ENCODE results near the gene SYCN. TPM values are rescaled to one million over a fixed set of nuclear protein-coding genes. Genes with fewer than 3 reads are reported as not detected.
A peak's percentile ranks its signal among the peaks of the same experiment; 100 is the strongest.

The SYCN gene
- total and polyA plus RNA-seq, 9 donors, result 1.2 to 2.4 TPM; not detected in 7

- no peaks in the 10 kb centered on the region for H3K27me3 ChIP-seq
- H3K27ac ChIP-seq, result no peak overlapping the region
- no peaks in the 10 kb centered on the region for H3K36me3 ChIP-seq
- intact Hi-C loops (cut with DNase I), result no loop called here
- H3K9me3 ChIP-seq, result no peaks in the 10 kb centered on the region
- no peak for DNase-seq
- TF ChIP-seq, protein P1, sequence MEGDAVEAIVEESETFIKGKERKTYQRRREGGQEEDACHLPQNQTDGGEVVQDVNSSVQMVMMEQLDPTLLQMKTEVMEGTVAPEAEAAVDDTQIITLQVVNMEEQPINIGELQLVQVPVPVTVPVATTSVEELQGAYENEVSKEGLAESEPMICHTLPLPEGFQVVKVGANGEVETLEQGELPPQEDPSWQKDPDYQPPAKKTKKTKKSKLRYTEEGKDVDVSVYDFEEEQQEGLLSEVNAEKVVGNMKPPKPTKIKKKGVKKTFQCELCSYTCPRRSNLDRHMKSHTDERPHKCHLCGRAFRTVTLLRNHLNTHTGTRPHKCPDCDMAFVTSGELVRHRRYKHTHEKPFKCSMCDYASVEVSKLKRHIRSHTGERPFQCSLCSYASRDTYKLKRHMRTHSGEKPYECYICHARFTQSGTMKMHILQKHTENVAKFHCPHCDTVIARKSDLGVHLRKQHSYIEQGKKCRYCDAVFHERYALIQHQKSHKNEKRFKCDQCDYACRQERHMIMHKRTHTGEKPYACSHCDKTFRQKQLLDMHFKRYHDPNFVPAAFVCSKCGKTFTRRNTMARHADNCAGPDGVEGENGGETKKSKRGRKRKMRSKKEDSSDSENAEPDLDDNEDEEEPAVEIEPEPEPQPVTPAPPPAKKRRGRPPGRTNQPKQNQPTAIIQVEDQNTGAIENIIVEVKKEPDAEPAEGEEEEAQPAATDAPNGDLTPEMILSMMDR (IDR thresholded peaks at IDR 0.05), result no peak
- TF ChIP-seq POLR2A (IDR thresholded peaks at IDR 0.05) (no peak), EP300 (IDR thresholded peaks at IDR 0.05) (no peak)
- 47 to 66% (median 58%) methylated on average over 15 of the region's 15 CpGs for WGBS, 3 donors
- H3K4me3 ChIP-seq, result no peak overlapping the region
- peaks cover 33% of the 10 kb centered on the region for H3K4me1 ChIP-seq (ENCODE audit: insufficient read depth)
These were observed 41.5 kb downstream of the SYCN start for GRCh38 chr19:39162441-39163043.

DNA sequence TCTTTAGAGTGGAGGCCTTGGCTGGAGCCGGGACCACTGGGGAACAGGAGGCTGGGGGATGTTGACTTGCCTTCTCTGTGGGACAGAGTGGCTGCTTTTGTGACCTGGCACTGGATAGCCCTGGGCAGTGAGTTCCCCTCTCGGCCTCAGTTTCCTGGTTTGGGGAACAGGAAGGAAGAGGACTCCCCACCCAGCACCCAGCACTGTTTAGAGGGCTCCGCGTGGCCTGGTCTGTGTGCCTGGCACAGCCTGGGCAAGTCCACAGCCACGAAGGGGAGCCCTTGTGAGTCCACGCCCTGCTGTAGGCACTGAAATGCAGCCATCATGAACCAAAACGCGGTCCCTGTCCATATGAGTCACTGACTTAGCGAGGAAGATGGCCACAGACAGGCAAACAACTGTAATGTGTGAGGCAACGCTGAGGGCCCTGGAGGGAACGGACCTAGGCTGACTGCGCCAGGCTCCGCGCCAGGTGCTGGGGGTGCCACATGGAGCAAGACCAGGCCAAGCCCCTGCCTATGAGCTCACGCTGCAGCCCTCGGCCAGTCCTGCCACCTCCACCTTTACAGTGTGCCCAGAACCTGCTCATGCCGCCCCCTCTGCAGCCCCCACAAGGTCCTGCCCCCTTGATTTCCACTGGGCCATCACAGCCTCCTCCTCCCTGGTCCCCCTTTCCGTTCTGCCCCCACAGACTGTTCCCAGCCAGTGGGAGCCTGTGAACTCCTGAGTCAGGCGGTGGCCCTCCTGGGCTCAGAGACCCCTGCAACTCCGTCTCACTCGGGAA is 43.0 kb downstream of the SYCN start:
- WGBS, 3 donors, result 84 to 89% (median 85%) methylated on average over 21 of the region's 21 CpGs

GRCh38 chr19:39160523-39160861 is 43.6 kb downstream of the SYCN start:
- H3K9me3 ChIP-seq, result no peaks in the 10 kb centered on the region
- no peaks in the 10 kb centered on the region for H3K36me3 ChIP-seq
- peak; percentile 56 to 79 (median 65) for DNase-seq
- no peaks in the 10 kb centered on the region for H3K27me3 ChIP-seq
- 9 to 24% (median 9%) methylated on average over 8 of the region's 8 CpGs for WGBS, 3 donors
- intact Hi-C loops (cut with DNase I), result no loop called here
- peaks cover 43% of the 10 kb centered on the region for H3K4me1 ChIP-seq (ENCODE audit: insufficient read depth)
- no peak overlapping the region for H3K27ac ChIP-seq
- TF ChIP-seq, protein P1 (IDR thresholded peaks at IDR 0.05), result no peak
- TF ChIP-seq POLR2A (IDR thresholded peaks at IDR 0.05) (no peak), EP300 (IDR thresholded peaks at IDR 0.05) (no peak)
- no peak overlapping the region for H3K4me3 ChIP-seq

More for the DNA sequence above, 43.0 kb downstream of the SYCN start:
- intact Hi-C loops (cut with DNase I), result no loop called here
- DNase-seq, result peak in 1 of 5 donors; percentile 30
- Histone ChIP-seq H3K36me3 (no peaks in the 10 kb centered on the region), H3K9me3 (no peaks in the 10 kb centered on the region), H3K27me3 (no peaks in the 10 kb centered on the region), H3K4me3 (no peak overlapping the region), H3K4me1 (ENCODE audit: insufficient read depth) (peaks cover 42% of the 10 kb centered on the region), H3K27ac (peak overlapping the region in 1 of 2 donors; percentile 1)
- TF ChIP-seq POLR2A (IDR thresholded peaks at IDR 0.05) (no peak), EP300 (IDR thresholded peaks at IDR 0.05) (no peak)
- TF ChIP-seq, protein P1 (IDR thresholded peaks at IDR 0.05), result no peak

GRCh38 chr19:39158646-39159260 is 45.3 kb downstream of the SYCN start:
- H3K4me1 ChIP-seq (ENCODE audit: insufficient read depth), result peaks cover 45% of the 10 kb centered on the region
- no peak overlapping the region for H3K27ac ChIP-seq
- no peaks in the 10 kb centered on the region for H3K9me3 ChIP-seq
- intact Hi-C loops (cut with DNase I), result no loop called here
- no peak for TF ChIP-seq EP300 (IDR thresholded peaks at IDR 0.05)
- TF ChIP-seq POLR2A (IDR thresholded peaks at IDR 0.05), result no peak
- TF ChIP-seq, protein P1 (IDR thresholded peaks at IDR 0.05), result no peak
- DNase-seq, result no peak
- H3K27me3 ChIP-seq, result no peaks in the 10 kb centered on the region
- WGBS, 3 donors, result 82 to 87% (median 84%) methylated on average over 12 of the region's 12 CpGs
- H3K4me3 ChIP-seq, result no peak overlapping the region
- no peaks in the 10 kb centered on the region for H3K36me3 ChIP-seq

Measured in ovary (tissue), 9 donors.